ENCODE measurements around the gene ARHGEF4. TPM values are rescaled to one million over a fixed set of nuclear protein-coding genes. Genes with fewer than 3 reads are reported as not detected.

ARHGEF4 gene
- total and polyA plus RNA-seq, 2 experiments from 2014 or later: 4.6 to 16.6 TPM

GRCh38 chr2:130898553-130898952 lies 61.8 kb downstream of the ARHGEF4 start:
- H3F3A ChIP-seq (replicated peaks; ENCODE audit: low read depth): no peaks in the 10 kb centered on the region
- Mint-ChIP-seq H3K4me1 (peaks cover 38% of the 10 kb centered on the region), H3K36me3 (ENCODE audit: low read depth) (no peaks in the 10 kb centered on the region; the same call in 2 of the 3 replicates), H3K27me3 (ENCODE audit: insufficient read depth, low read depth, poor library complexity) (peaks cover 2% of the 10 kb centered on the region), H3K9me3 (no peaks in the 10 kb centered on the region), H3K4me3 (no peak overlapping the region), H3K27ac (no peak overlapping the region)
- TF ChIP-seq ZNF331 (CRISPR knock-in tag; IDR thresholded peaks at IDR 0.05; ENCODE audit: low read depth): no peak
- TF ChIP-seq CREB1 (CRISPR knock-in tag; IDR thresholded peaks at IDR 0.05; ENCODE audit: low read depth): no peak
- TF ChIP-seq STAT1 (IDR thresholded peaks at IDR 0.05; ENCODE audit: unreplicated experiment): no peak
- TF ChIP-seq, protein P1, sequence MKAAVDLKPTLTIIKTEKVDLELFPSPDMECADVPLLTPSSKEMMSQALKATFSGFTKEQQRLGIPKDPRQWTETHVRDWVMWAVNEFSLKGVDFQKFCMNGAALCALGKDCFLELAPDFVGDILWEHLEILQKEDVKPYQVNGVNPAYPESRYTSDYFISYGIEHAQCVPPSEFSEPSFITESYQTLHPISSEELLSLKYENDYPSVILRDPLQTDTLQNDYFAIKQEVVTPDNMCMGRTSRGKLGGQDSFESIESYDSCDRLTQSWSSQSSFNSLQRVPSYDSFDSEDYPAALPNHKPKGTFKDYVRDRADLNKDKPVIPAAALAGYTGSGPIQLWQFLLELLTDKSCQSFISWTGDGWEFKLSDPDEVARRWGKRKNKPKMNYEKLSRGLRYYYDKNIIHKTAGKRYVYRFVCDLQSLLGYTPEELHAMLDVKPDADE (IDR thresholded peaks at IDR 0.05): no peak
- TF ChIP-seq EZH2phosphoT487 (IDR thresholded peaks at IDR 0.05; ENCODE audit: unreplicated experiment): no peak
- no peak for TF ChIP-seq CTCF (conservative IDR thresholded peaks at IDR 0.05; ENCODE audit: low read depth in 2 of 2)
- TF ChIP-seq EZH2 (IDR thresholded peaks at IDR 0.05; ENCODE audit: low read depth, unreplicated experiment): no peak
- TF ChIP-seq ZNF114 (CRISPR knock-in tag; IDR thresholded peaks at IDR 0.05): no peak
- no peak for TF ChIP-seq JUNB (IDR thresholded peaks at IDR 0.05; ENCODE audit: unreplicated experiment)
- TF ChIP-seq, protein P2, sequence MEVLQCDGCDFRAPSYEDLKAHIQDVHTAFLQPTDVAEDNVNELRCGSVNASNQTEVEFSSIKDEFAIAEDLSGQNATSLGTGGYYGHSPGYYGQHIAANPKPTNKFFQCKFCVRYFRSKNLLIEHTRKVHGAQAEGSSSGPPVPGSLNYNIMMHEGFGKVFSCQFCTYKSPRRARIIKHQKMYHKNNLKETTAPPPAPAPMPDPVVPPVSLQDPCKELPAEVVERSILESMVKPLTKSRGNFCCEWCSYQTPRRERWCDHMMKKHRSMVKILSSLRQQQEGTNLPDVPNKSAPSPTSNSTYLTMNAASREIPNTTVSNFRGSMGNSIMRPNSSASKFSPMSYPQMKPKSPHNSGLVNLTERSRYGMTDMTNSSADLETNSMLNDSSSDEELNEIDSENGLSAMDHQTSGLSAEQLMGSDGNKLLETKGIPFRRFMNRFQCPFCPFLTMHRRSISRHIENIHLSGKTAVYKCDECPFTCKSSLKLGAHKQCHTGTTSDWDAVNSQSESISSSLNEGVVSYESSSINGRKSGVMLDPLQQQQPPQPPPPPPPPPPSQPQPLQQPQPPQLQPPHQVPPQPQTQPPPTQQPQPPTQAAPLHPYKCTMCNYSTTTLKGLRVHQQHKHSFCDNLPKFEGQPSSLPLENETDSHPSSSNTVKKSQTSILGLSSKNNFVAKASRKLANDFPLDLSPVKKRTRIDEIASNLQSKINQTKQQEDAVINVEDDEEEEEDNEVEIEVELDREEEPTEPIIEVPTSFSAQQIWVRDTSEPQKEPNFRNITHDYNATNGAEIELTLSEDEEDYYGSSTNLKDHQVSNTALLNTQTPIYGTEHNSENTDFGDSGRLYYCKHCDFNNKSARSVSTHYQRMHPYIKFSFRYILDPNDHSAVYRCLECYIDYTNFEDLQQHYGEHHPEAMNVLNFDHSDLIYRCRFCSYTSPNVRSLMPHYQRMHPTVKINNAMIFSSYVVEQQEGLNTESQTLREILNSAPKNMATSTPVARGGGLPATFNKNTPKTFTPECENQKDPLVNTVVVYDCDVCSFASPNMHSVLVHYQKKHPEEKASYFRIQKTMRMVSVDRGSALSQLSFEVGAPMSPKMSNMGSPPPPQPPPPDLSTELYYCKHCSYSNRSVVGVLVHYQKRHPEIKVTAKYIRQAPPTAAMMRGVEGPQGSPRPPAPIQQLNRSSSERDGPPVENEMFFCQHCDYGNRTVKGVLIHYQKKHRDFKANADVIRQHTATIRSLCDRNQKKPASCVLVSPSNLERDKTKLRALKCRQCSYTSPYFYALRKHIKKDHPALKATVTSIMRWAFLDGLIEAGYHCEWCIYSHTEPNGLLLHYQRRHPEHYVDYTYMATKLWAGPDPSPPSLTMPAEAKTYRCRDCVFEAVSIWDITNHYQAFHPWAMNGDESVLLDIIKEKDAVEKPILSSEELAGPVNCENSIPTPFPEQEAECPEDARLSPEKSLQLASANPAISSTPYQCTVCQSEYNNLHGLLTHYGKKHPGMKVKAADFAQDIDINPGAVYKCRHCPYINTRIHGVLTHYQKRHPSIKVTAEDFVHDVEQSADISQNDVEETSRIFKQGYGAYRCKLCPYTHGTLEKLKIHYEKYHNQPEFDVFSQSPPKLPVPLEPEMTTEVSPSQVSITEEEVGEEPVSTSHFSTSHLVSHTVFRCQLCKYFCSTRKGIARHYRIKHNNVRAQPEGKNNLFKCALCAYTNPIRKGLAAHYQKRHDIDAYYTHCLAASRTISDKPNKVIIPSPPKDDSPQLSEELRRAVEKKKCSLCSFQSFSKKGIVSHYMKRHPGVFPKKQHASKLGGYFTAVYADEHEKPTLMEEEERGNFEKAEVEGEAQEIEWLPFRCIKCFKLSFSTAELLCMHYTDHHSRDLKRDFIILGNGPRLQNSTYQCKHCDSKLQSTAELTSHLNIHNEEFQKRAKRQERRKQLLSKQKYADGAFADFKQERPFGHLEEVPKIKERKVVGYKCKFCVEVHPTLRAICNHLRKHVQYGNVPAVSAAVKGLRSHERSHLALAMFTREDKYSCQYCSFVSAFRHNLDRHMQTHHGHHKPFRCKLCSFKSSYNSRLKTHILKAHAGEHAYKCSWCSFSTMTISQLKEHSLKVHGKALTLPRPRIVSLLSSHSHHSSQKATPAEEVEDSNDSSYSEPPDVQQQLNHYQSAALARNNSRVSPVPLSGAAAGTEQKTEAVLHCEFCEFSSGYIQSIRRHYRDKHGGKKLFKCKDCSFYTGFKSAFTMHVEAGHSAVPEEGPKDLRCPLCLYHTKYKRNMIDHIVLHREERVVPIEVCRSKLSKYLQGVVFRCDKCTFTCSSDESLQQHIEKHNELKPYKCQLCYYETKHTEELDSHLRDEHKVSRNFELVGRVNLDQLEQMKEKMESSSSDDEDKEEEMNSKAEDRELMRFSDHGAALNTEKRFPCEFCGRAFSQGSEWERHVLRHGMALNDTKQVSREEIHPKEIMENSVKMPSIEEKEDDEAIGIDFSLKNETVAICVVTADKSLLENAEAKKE (CRISPR knock-in tag; IDR thresholded peaks at IDR 0.05): no peak
- TF ChIP-seq POLR2AphosphoS5 (IDR thresholded peaks at IDR 0.05; ENCODE audit: low read depth): no peak
- TF ChIP-seq REST (IDR thresholded peaks at IDR 0.05; ENCODE audit: unreplicated experiment): no peak
- no peak for TF ChIP-seq NANOG (IDR thresholded peaks at IDR 0.05; ENCODE audit: borderline replicate concordance)
- H4K20me1 ChIP-seq (replicated peaks; ENCODE audit: insufficient read depth): no peaks in the 10 kb centered on the region
- H3K27ac ChIP-seq (ENCODE audit: low read depth): no peak overlapping the region
- no peak for ATAC-seq
- no peaks in the 10 kb centered on the region for H3K79me2 ChIP-seq (replicated peaks; ENCODE audit: insufficient read depth)
- H3K36me3 ChIP-seq (ENCODE audit: insufficient read depth): no peaks in the 10 kb centered on the region
- H3K4me1 ChIP-seq (ENCODE audit: insufficient read depth): peaks cover 16% of the 10 kb centered on the region
- H3K4me3 ChIP-seq: no peak overlapping the region
- no peak overlapping the region for H2AFZ ChIP-seq
- no peak overlapping the region for H3K4me2 ChIP-seq
- H3K27me3 ChIP-seq (ENCODE audit: insufficient read depth): no peaks in the 10 kb centered on the region
- DNase-seq (ENCODE audit: low spot score): no peak
- H3K9me2 ChIP-seq (ENCODE audit: insufficient read depth): 0 out of 2 replicates have a peak, but pooled peaks cover under 1% of the 10 kb centered on the region

All from GM23338 (cell line).